Measurements from ENCODE around the gene PNKD.
"Not testable (repeated sequence)": the region's sequence is repeated elsewhere in the genome, so short reads cannot be mapped to it uniquely, and the experiment has no call there.

PNKD gene

DNA sequence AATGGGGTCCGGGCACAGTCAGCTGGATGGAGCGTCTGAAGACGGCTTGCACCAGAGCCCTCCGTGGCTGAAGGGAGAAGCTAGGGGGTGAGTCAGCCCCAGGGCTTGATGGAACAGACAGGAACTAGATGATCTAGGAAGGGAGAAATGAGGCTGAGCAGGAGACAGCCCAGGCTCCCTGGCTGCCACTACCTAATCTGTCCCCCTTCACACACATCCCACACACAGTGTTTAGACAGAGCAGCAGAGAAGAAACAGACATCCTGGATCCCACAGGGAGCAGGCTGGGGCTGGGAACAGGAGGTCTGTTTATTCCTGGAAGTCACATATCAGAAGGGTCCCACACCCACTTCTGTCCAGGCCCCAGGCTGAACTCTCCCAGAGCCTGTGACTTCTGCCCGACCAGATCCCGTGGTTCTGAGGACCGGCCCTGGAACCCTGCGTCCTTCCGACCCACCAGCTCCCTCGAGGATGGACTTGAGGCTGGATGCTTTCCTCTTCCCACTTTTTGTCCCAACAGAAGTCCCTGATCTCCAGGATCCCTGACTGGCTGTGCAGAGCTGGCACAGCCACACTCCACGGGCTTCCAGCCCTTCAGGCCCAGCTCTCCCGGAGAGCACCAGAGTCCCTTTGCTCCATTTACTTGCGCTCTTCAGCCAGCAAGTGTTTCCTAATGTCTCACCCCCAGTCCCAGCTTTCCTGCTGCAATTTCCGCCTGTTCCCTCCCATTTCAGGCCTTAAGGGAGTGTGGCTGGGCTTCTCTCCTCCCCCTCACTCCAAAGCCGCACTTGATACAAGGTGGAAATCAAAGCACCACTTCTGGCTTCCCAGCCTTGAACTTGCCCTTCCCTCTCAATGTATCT is 11.0 kb upstream of the PNKD start:
- no peak for DNase-seq

DNA sequence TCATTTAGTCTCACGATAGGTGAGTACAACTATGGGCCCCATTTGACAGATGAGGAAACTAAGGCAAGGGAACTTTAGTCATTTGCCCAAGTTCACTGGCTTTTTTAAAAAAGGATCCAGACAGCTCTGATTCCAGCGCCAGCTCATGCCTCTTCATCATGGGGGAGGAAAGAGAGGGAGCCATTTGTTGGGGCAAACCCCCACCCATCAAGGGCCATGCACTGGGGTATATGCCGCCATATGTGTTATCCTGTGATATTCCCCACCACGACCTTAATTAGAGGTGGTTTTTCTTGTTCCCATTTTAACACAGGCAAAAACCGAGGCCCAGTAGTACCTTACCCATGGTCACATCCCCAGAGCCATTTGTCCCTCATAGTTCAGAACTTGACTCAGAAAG is 10.2 kb upstream of the PNKD start:
- DNase-seq, result no peak

DNA sequence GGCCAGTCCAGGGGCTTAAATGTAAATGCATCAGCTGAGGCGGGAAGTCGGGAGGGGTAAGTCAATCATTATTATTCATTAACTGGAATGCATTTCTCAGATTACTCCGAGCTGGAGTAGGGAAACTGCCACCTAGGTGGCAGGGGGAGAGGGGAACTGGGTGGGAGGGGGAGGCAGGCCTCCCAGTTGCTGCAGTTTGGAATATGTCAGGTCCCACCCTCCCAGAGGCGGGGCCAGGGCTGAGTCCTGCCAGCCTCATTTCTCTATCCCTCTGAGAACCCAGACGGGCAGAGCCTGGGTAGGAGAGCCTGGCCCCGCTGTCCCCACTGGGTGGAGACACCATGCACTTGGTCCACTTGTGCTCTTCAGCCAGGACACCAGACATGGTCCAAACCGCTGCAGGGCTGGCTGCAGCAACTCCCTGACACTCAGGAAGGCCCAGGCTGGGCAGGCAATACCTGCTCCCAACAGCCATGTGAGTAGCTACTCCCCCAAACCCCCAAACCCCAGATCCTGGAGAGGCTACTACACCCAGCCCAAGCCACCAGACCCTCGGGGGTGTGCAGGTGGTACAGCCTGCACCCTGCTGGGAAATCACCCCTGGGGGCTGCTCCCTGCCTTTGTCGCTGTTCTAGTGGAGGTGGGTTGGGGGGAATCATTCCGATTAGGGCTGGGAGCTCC is 9.4 kb upstream of the PNKD start, which contains the start of gene GPBAR1:
Gene GPBAR1, plus strand, starts transcription at position 274 of the 681 bp plus-strand sequence. CDS start 1,710 bp downstream, outside the sequence.
- peak; percentile 7 for DNase-seq

DNA sequence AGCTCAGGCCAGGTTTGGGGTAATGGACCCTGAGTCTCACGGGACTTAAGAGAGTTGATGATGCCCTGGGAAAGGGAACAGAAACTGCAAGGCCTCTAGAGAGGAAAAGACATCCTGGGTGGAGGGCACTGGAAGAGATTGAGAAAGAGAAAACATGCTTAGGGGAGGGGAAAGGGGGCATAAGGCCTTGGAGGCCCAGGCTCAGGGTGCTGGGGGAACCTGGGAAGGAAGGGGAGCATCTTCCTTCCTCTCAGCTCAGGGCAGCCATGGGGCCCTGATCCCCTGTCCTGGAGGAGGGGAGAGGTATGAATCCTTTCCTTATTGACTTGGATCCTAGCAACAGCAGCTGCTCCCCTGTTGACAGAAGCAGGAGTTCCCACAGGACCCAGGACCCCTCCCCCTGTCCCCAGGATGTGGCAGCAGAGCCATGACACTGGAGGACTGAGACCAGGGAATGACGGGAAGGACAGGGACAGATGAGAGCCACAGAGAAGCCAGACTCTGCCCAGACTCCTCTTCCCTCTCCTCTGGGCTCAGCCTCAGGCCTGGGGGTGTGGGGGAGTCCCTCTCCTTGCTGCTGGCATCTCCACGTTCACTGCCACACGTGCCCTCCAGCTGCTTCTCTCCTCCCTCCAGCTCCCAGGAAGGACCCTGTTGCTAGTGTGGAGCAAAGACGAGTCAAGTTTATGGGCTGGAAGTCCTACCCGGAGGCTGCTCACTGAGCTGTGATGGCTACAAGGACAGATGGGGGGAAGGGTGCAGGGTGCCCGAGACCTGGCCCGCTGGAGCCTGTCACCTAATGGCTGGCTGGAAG is 8.7 kb upstream of the PNKD start:
- DNase-seq, result peak; percentile 18

DNA sequence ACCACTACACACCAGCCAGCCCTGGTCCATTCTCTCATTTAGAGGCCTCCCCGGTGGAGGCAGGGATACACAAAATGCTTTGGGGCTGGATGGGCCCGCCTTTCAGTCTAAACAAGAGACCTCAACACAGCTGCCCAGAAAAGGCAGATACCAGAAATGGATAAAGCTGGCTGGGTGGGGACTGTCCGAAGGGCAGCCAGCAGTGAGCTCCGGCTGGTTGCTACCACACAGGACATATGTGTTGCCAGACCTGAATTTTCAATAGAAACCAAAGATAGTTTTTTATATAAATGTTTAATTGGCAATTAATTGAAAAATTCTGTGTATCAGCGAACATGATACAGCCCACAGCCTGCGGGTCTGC is 8.1 kb upstream of the PNKD start:
- DNase-seq, result no peak

DNA sequence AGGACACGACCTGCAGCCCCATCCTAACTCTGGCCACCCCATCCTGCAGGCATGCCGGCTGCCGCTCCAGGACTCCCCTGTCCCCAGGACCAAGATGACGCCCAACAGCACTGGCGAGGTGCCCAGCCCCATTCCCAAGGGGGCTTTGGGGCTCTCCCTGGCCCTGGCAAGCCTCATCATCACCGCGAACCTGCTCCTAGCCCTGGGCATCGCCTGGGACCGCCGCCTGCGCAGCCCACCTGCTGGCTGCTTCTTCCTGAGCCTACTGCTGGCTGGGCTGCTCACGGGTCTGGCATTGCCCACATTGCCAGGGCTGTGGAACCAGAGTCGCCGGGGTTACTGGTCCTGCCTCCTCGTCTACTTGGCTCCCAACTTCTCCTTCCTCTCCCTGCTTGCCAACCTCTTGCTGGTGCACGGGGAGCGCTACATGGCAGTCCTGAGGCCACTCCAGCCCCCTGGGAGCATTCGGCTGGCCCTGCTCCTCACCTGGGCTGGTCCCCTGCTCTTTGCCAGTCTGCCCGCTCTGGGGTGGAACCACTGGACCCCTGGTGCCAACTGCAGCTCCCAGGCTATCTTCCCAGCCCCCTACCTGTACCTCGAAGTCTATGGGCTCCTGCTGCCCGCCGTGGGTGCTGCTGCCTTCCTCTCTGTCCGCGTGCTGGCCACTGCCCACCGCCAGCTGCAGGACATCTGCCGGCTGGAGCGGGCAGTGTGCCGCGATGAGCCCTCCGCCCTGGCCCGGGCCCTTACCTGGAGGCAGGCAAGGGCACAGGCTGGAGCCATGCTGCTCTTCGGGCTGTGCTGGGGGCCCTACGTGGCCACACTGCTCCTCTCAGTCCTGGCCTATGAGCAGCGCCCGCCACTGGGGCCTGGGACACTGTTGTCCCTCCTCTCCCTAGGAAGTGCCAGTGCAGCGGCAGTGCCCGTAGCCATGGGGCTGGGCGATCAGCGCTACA is 7.4 kb upstream of the PNKD start:
- DNase-seq, result no peak

DNA sequence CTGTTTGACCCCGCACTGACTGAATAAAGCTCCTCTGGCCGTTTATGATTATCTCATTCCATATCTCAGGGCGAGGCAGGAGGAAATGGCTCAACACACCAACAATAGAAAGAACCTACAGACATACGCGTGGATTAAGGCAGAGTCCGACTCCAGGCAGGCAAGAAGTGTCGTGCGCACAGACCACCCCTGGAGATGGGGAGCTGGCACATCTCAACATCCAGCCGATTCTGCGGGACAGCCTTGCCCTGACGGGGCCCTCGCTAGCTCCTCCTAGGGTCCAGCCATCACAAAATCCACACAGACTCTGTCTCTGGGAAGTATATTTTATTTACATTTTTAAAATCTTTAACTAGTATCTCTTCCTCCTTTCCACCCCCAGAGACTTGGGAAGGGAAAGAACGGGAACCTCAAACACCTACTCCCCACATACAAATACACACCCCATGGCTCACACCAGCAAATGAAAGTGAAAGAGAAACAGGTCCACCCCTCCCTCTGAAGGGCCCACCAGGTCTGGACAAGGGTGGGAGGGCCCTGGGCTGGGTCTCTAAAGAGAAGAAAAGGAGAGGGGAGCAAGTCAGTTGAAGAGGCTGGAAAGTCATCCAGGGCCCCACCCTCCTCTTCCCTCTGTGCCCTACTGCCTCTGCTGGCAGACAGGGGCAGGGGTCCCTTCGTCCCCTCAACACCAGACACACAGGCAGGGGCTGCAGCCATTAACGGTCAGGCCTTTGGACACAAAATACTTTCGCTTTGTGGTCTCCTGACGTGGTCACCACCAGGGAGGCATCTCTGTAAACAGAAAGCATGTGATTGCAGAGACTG is 6.3 kb upstream of the PNKD start:
- no peak for DNase-seq

DNA sequence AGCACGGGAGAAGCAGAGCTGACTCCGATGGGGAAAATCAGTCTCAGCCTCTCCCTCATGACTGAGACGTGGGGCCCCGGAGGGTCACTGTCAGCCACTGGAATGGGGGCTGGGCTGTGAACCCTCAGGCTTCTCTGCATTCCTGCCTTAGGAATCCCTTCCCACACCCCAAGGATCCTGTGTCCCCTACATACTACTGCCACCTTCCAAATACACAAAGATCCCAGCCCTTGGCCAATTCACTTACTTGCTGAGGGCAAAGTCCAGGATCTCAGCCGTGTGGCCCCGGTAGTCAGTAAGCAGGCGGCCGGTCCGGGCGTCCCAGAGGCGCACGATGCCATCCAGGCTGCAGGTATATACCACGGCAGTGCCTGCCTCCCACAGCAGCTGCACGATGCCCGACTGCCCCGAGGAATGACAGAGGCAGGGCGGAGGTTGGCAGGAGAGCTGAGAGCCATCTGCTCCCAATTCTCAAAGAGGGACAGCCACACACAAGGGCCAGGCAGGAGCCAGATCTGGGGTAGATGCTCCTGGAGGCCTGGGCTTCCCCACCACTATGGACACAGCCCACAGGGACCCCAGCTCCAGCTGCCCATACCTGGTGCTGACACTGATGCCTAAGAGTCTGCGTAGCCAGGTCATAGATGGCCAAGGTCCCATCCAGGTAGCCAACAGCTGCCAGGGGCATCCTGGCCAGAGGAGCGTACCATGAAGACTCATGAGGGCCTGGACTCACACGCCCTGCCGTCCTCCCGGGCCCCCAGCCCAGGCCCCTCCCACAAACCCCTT is 5.4 kb upstream of the PNKD start:
- DNase-seq, result no peak

DNA sequence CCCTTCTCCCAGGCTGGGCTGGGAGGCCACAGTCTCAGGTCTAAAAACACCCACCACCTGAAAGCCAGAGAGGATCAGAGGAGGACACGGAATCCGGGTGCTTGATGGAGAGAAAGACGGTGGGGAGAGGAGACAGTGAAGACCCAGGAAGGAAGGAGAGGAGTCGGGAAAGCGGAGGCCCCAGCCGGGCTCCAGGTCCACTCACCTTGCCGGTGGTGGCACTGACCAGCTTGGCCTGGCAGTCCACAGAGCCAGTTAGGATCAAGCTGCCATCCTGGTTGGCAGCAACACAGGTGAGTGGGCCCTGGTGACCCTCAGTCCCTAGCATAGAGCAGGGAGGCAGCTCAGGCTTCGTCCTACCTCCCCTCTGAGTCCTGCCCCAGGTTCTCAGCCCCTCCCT is 4.7 kb upstream of the PNKD start:
- no peak for DNase-seq

DNA sequence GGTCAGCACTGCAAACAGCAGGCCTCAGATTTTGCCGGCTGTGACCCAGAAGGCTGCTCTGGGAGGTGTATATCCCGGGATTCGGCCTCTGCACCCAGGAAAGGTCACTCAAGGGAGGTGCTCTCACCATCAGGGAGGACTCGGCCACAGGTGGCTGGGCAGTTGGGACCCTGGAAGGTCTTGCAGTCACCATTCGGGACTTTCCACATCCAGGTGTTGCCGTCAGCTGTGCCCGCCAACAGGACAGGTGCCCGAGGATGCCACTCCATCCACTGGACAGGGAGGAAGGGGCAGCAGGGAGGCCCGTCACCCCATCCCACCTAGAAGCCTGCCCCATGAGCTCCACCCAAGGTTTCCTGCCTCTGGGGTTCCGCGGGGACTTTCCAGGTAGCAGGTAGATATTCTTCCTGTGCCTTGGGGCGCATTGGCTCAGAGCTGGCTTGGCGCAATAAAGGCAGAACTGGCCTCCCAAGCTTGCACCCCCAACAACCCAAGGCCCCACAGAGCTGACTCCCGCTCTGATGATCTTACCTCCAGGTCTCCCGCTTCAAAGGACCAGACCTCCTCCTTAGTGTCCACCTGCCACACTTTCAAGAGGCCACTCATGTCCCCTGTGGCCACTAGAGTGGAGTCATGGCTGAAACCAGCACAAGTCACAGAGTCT is 3.9 kb upstream of the PNKD start:
- no peak for DNase-seq

DNA sequence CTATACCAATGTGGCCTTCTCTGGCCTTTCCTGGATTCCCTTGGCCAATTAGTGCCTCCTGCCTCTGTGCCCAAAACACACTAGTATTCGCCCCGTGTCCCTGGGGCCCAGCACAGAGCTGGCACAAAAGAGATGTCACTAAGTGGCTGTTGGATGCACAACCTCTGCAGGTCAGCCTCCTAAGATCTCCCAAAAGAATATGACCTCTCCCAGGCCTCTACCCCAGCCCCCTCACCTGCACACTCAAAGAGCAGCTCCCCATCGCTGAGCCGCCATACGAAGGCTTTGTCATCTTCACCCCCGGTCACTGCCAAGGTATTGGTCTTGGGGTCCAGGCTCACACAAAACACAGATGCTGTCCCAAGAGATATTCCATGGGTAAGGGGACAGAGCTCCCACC is 3.1 kb upstream of the PNKD start:
- no peak for DNase-seq

DNA sequence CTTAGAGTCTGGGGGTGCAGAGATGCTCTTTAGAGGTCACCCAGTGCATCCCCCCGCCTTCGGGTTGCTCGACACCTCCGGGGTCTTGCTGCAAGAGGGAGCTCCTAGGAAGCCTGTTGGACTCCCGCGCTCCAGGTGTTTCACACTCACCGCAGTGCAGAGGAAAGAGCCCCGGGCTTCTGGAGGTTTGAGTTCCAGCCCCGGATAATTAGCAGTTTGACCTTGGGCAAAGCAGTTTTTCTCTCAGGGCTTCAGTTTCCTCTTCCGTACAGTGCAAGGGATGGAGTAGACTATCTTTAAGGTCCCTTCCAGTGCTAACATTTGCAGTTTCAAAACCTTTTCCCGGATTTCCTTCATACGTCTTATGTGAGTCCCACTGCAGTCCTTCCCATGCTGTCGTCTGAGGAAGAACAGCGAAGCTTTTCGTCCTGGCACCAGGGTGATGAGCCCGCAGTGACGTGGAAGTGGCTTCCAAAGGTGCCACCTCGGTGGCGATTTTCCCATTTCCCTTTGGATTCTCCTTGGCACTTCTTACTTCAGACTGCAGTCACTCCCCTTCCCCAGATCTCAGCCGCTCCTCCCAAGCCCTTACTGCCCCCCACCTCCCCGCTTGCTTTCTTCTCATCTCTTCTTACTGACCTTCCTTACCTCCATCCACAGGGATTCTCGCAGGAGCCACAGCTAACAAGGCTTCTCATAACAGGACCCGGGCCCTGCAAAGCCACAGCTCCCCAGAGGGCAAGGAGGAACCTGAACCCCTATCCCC is 585 bp downstream of the PNKD start:
- no peak for DNase-seq

DNA sequence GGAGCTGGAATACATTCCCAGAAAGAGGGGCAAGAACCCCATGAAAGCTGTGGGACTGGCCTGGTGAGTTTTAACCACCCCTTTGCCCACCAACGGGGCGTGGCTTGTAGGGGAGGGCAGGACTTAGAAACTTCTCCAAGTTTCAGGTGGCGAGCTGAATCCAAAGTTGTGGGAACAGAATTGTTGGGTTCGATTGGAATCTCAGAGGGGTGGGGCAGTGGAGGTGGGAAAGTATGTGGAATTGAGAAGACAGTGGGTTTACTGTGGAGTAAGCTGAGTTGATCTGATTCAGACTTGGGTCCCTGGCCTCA is 1.1 kb downstream of the PNKD start:
- no peak for DNase-seq

DNA sequence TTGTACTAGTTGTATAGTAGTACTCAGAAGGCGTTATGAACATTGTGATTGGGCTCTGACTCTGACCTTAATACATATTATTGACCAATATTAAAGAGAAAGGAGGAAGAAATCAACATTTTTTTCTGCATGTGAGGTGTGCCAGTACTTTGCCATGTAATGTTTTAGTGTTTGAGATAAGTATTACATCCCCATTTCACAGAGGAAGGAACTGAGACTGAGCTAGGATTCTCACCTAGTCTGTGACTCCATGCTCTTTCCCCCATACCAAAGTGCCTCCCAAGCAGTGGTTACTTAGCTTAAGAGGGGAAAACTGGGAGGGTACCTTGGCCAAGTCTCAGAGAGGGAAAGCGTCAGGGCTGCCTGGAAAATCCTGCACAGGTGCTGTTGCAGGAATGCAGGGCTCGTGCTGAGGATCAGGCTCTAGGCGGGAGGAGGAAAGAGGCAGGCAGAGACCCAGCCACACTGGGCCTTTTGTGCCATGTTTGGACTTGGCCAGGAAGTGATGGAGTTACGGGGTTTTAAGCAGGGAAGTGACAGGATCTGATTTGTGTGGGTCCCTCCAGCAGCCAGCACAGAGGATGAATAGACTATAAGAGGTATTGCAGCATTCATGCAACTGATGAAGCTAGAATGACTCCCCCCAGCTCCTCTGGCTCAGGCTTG is 1.7 kb downstream of the PNKD start:
- DNase-seq, result no peak

DNA sequence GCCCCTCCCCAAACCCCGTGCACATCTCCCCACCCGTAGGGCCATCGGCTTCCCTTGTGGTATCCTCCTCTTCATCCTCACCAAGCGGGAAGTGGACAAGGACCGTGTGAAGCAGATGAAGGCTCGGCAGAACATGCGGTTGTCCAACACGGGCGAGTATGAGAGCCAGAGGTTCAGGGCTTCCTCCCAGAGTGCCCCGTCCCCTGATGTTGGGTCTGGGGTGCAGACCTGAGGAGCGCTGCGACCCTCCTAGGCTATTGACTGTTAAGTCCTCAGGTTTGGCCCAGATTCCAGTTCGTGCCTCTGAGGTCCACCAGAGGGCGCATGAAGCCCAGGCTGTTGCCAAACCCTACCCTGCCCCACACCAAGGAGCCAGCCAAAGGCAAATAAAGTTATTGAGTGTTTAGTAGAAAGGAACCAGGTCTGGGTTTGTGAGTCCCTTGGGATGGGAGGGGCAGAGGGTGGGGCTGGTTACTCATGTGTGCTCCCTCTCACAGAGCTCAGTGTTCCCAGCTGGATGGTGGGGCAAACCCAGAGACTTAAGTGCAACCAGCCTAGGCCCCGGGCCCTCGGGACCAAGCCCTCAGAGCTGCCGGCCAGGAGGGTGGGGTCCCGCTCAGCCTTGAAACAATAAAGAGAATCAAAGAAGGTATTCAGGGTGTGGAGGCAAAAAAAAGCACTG is 2.4 kb downstream of the PNKD start:
- DNase-seq, result peak; percentile 83

DNA sequence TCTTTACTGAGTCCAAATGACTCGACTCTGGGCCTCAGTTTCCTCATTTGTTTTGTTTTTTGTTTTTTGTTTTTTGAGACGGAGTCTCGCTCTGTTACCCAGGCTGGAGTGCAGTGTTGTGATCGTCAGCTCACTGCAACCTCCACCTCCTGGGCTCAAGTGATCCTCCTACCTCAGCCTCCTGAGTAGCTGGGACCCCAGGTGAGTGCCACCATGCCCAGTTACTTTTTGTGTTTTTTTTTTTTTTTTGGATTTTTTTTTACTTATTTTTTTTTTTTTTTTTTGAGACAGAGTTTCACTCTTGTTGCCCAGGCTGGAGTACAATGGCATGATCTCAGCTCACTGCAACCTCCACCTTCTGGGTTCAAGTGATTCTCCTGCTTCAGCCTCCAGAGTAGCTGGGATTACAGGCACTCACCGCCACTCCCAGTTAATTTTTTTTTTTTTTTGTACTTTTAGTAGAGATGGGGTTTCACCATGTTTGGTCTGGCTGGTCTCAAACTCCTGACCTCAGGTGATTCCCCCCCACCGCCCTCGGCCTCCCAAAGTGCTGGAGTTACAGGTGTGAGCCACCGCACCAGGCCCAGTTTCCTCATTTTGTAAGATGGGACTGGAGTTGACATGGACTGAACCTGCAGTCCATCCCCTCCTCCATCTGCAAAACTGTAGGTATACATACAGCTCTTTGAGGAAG is 3.0 kb downstream of the PNKD start:
- not testable (repeated sequence) for DNase-seq

DNA sequence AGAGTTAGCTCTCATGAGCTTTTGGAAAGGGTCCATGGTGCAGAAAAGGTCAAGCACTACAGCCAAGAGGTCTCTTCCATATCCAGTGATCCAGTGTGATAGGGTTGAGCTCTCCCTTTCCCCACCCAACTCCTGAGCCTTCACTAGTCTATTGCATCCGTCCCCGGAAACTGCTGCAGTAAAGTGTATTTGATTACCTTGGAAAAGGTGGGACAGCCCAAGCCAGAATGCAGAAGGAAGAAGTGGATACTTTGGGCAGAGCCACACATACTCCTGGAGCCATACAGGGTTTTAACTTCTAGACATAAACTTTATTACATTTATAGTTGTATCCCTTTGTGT is 3.6 kb downstream of the PNKD start:
- no peak for DNase-seq

DNA sequence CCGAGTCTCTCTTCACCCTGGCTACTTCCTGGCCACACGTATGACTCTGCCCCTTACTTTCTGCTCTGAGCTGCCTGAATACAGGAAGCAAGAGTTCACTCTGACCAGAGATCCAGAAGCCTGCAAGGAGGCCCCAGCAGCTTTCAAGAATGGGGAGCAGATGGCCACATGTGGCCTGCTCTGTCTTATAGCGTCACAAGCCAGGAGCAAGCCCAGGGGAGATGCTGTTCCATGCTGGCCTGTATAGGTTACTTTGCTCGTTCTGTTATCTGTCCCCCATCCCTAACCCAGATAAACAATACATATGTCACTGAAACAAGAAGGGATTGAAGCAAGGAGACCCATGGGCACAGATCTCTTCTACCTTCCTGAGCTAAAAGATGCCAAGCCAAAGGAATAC is 4.3 kb downstream of the PNKD start:
- DNase-seq, result no peak

All from DMS153 (cell line).